SK-N-SH (cell line): ENCODE measurements around the gene PLCE1. TPM values are rescaled to one million over a fixed set of nuclear protein-coding genes. Genes with fewer than 3 reads are reported as not detected.
A peak's percentile ranks its signal among the peaks of the same experiment; 100 is the strongest.

Experiments used
- CTCF ChIA-PET: fragments of 300-600, 350-600 bp; formaldehyde crosslinking; extraction: SDS; loops from one replicate; lab custom pipeline; 2021; lab: Yijun Ruan, JAX
- POLR2A ChIA-PET: fragments of 350-600 bp; sonication (Branson Sonifier 250); formaldehyde crosslinking; extraction: SDS; loops from one replicate; lab custom pipeline; 2020; ENCODE audit warnings: antibody characterized with exemption, inconsistent platforms; lab: Yijun Ruan, JAX
- DNase-seq: peaks from one replicate; pipeline ENCODE4 v3.0.0; 2012
- H2AFZ ChIP-seq: fragments of 200-600 bp; sonication (generic); 2 replicates; pipeline ENCODE4 v1.8.1; 2016; ENCODE audit warnings: antibody characterized with exemption, mild to moderate bottlenecking, low read depth
- H3F3A ChIP-seq: fragments of 200-600 bp; sonication (generic); replicated peaks from 2 replicates; pipeline ENCODE3; 2016; ENCODE audit warnings: antibody characterized with exemption, mild to moderate bottlenecking; ENCODE audit not compliant: insufficient read depth
- H3K27ac ChIP-seq, 2 experiments: fragments of 200-500 bp in 1 of 2; fragments of 200-600 bp in 1 of 2; sonication (Bioruptor generic) in 1 of 2; sonication (generic), shearing (Covaris generic) in 1 of 2; 2 replicates each; pipeline versions ENCODE4 v1.5.1 to v1.6.1; 2014 to 2016; ENCODE audit warnings: low read depth in 2 of 2, inconsistent platforms in 1 of 2, low read length in 1 of 2, mild to moderate bottlenecking in 1 of 2, mixed read lengths in 1 of 2
- H3K27me3 ChIP-seq: fragments of 200-600 bp; sonication (generic), shearing (Covaris generic); 2 replicates; pipeline ENCODE4 v1.6.1; 2016; ENCODE audit warnings: mixed run types; ENCODE audit not compliant: insufficient read depth
- H3K36me3 ChIP-seq, 2 experiments: fragments of 200-500 bp in 1 of 2; fragments of 200-600 bp in 1 of 2; sonication (Bioruptor generic) in 1 of 2; sonication (generic) in 1 of 2; replicated peaks in 1 of 2; 2 replicates each; pipeline versions ENCODE3 to v1.5.1; 2014 to 2016; ENCODE audit warnings: low read length in 1 of 2, mild to moderate bottlenecking in 1 of 2; ENCODE audit not compliant: insufficient read depth in 2 of 2, control insufficient read depth in 1 of 2
- H3K4me1 ChIP-seq, 2 experiments: fragments of 200-500 bp in 1 of 2; fragments of 200-600 bp in 1 of 2; sonication (Bioruptor generic) in 1 of 2; sonication (generic), shearing (Covaris generic) in 1 of 2; 2 replicates each; pipeline versions ENCODE4 v1.5.1 to v1.6.1; 2014 to 2016; ENCODE audit warnings: low read depth in 1 of 2, low read length in 1 of 2, mixed run types in 1 of 2; ENCODE audit not compliant: insufficient read depth in 2 of 2, control insufficient read depth in 1 of 2
- H3K4me2 ChIP-seq: fragments of 200-600 bp; sonication (generic), shearing (Covaris generic); 2 replicates; pipeline ENCODE4 v1.6.1; 2017; ENCODE audit warnings: mixed run types
- H3K4me3 ChIP-seq, 2 experiments: fragments of 200-500 bp in 1 of 2; fragments of 200-600 bp in 1 of 2; sonication (Bioruptor generic) in 1 of 2; sonication (generic), shearing (Covaris generic) in 1 of 2; 2 replicates each; pipeline versions ENCODE4 v1.5.1 to v1.8.1; 2014 to 2016; ENCODE audit warnings: low read depth in 2 of 2, inconsistent platforms in 1 of 2, low read length in 1 of 2, mild to moderate bottlenecking in 1 of 2, mixed read lengths in 1 of 2, moderate library complexity in 1 of 2
- H3K79me2 ChIP-seq: fragments of 200-600 bp; sonication (generic); 2 replicates; pipeline ENCODE4 v1.8.1; 2017; ENCODE audit warnings: mild to moderate bottlenecking; ENCODE audit not compliant: insufficient read depth
- H3K9ac ChIP-seq: fragments of 200-600 bp; sonication (generic); 2 replicates; pipeline ENCODE4 v1.6.1; 2017; ENCODE audit warnings: mixed run types
- H3K9me2 ChIP-seq: fragments of 200-600 bp; sonication (generic); 2 replicates; pipeline ENCODE4 v1.6.1; 2017; ENCODE audit warnings: mixed run types
- H3K9me3 ChIP-seq: fragments of 200-600 bp; sonication (generic); 2 replicates; pipeline ENCODE4 v1.6.1; 2017; ENCODE audit warnings: mixed run types, mild to moderate bottlenecking, moderate library complexity
- H4K20me1 ChIP-seq: fragments of 200-600 bp; sonication (generic); 2 replicates; pipeline ENCODE4 v1.6.1; 2017; ENCODE audit warnings: mild to moderate bottlenecking, mixed run types; ENCODE audit not compliant: insufficient read depth
- FOSL2 ChIP-seq: IDR thresholded peaks from 2 replicates; pipeline ENCODE4 v1.4.0; 2012; ENCODE audit warnings: low read depth, mild to moderate bottlenecking, moderate library complexity, borderline replicate concordance
- FOXJ3 ChIP-seq: sonication (generic); formaldehyde crosslinking; IDR thresholded peaks from 2 replicates; pipeline ENCODE4 v1.5.1; 2020; ENCODE audit warnings: mild to moderate bottlenecking, missing genetic modification reagents
- FOXM1 ChIP-seq: IDR thresholded peaks from 2 replicates; pipeline ENCODE4 v1.4.0; 2012; ENCODE audit warnings: low read depth, mild to moderate bottlenecking
- JUND ChIP-seq: IDR thresholded peaks from 2 replicates; pipeline ENCODE4 v1.4.0; 2012
- MEF2A ChIP-seq: IDR thresholded peaks from 2 replicates; pipeline ENCODE4 v1.4.0; 2012; ENCODE audit warnings: low read depth, borderline replicate concordance
- MXI1 ChIP-seq: IDR thresholded peaks from 2 replicates; pipeline ENCODE4 v1.6.1; 2012; ENCODE audit warnings: mild to moderate bottlenecking, low read depth, low read length, improper control_type of control experiment
- NFIC ChIP-seq: IDR thresholded peaks from 2 replicates; pipeline ENCODE4 v1.4.0; 2012; ENCODE audit warnings: borderline replicate concordance
- NRF1 ChIP-seq: IDR thresholded peaks from 2 replicates; pipeline ENCODE4 v1.6.1; 2012; ENCODE audit warnings: low read depth, mild to moderate bottlenecking, low read length
- POLR2AphosphoS5 ChIP-seq: IDR thresholded peaks from 2 replicates; pipeline ENCODE4 v1.6.1; 2012; ENCODE audit warnings: low read depth, low read length
- RAD21 ChIP-seq: IDR thresholded peaks from 2 replicates; pipeline ENCODE4 v1.6.1; 2012; ENCODE audit warnings: mild to moderate bottlenecking, low read length
- RCOR1 ChIP-seq: fragments of 150-350 bp; IDR thresholded peaks from 2 replicates; pipeline ENCODE4 v1.6.1; 2017; ENCODE audit warnings: antibody characterized with exemption, low read length
- RXRA ChIP-seq: IDR thresholded peaks from 2 replicates; pipeline ENCODE4 v1.4.0; 2012; ENCODE audit warnings: low read depth, mild to moderate bottlenecking, borderline replicate concordance
- SMC3 ChIP-seq: IDR thresholded peaks from 2 replicates; pipeline ENCODE4 v1.6.1; 2012; ENCODE audit warnings: low read depth, low read length, improper control_type of control experiment
- TAF1 ChIP-seq: IDR thresholded peaks from 2 replicates; pipeline ENCODE4 v1.6.1; 2012; ENCODE audit warnings: low read depth, mild to moderate bottlenecking, low read length, moderate library complexity, borderline replicate concordance
- TCF12 ChIP-seq: IDR thresholded peaks from 2 replicates; pipeline ENCODE4 v1.4.0; 2012
- TEAD4 ChIP-seq: IDR thresholded peaks from 2 replicates; pipeline ENCODE4 v1.4.0; 2012; ENCODE audit warnings: mild to moderate bottlenecking, borderline replicate concordance; ENCODE audit not compliant: insufficient read depth
- YY1 ChIP-seq: IDR thresholded peaks from 2 replicates; pipeline ENCODE4 v1.4.0; 2012; ENCODE audit warnings: low read depth, mild to moderate bottlenecking
- whole genome bisulfite sequencing: methylation state at CpG from one replicate; pipeline ENCODE4 v1.1.6; 2017; ENCODE audit warnings: low lambda C conversion rate; 5-methylcytosine and 5-hydroxymethylcytosine counted together
- polyA plus RNA-seq, 3 experiments: library from polyadenylated mRNA; depleted of rRNA; stranded (reverse); fragments of >200 nt; gene quantifications; 2 replicates each; pipeline ENCODE4 v1.2.3, GENCODE V29; 2012
- TF ChIP-seq, protein P1 (sequence below): IDR thresholded peaks from 2 replicates; pipeline ENCODE4 v1.4.0; 2012; ENCODE audit warnings: low read depth
- TF ChIP-seq, protein P2 (sequence below): fragments of 150-350 bp; IDR thresholded peaks from 2 replicates; pipeline ENCODE4 v1.6.1; 2017; ENCODE audit warnings: antibody characterized with exemption, low read length, low read depth, borderline replicate concordance
- TF ChIP-seq, protein P3 (sequence below): fragments of 200-600 bp; sonication (generic); IDR thresholded peaks from 2 replicates; pipeline ENCODE4 v1.6.1; 2017; ENCODE audit warnings: antibody characterized with exemption, mild to moderate bottlenecking, moderate library complexity
- TF ChIP-seq, protein P4 (sequence below): IDR thresholded peaks from 2 replicates; pipeline ENCODE4 v1.6.1; 2012; ENCODE audit warnings: mild to moderate bottlenecking, low read depth, low read length, moderate library complexity
- TF ChIP-seq, protein P5 (sequence below): fragments of 150-350 bp; IDR thresholded peaks from 2 replicates; pipeline ENCODE4 v1.6.1; 2016; ENCODE audit warnings: mild to moderate bottlenecking, low read depth, low read length
- TF ChIP-seq, protein P6 (sequence below): IDR thresholded peaks from 2 replicates; pipeline ENCODE4 v1.4.0; 2012; ENCODE audit warnings: low read depth, borderline replicate concordance

PLCE1 gene
- polyA plus RNA-seq, 1 of the 3 experiments (the other 2 are of a cell fraction): 1.2 TPM

DNA sequence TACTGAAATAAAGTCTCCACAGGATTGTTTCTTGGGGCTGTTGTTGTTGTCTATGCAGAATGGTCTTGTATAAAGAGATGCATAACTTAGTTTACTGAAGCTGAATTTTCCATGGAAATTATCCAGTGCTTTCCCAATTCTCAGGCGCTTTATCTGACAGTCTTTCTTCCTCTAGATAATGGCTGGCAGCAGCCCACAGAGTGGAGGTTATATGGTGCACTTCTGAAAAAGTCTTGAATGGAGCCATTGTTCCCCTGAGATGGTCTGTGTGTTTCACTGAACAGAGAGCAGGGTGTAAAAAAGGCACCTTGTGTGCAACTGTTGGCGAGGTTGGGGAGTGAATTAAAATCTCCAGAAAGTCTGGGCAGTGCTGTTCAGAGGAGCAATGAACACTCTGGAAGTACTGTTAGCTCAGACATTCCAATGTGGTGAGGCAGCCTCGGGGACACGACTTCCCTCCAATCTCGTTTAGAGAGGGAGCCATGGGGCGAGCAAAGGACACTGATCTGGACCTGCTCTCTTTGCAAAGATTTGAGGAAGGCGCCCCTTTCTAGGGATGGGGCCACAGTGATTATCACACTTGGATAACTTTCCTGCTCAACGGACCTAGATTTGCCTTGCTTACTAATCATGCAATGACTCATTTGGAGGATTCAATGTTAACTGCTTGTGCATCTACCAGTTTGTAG is 2.0 kb upstream of the PLCE1 start:
- Histone ChIP-seq H2AFZ (peak overlapping the region; percentile 86; the same call in 1 of the 2 replicates), H3F3A (peaks cover 23% of the 10 kb centered on the region), H3K9ac (peak overlapping the region; percentile 24; the same call in 1 of the 2 replicates), H3K27ac (peak overlapping the region in 1 of 2 experiments; percentile 56; a peak in 3 of 4 replicates), H3K4me2 (peak overlapping the region; percentile 74), H3K4me1 (peaks cover 5 to 15% of the 10 kb centered on the region in 2 experiments; a peak in 3 of 4 replicates), H3K36me3 (no peaks in the 10 kb centered on the region), H3K9me3 (no peaks in the 10 kb centered on the region), H3K9me2 (no peaks in the 10 kb centered on the region), H4K20me1 (no peaks in the 10 kb centered on the region), H3K79me2 (no peaks in the 10 kb centered on the region), H3K27me3 (no peaks in the 10 kb centered on the region), H3K4me3 (no peak overlapping the region; a peak in 1 of 4 replicates)
- CTCF ChIA-PET: interaction anchor here (0.7 kb wide), 1 partner anchor 452 kb away, joined by 3 read pairs; no protein-coding TSS in a partner anchor
- POLR2A ChIA-PET: no interaction called here
- no peak for DNase-seq
- 20% methylated on average over 8 of the region's 8 CpGs for WGBS
- TF ChIP-seq FOXJ3 (CRISPR knock-in tag): no peak
- TF ChIP-seq, protein P1, sequence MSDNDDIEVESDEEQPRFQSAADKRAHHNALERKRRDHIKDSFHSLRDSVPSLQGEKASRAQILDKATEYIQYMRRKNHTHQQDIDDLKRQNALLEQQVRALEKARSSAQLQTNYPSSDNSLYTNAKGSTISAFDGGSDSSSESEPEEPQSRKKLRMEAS: peak; percentile 48; the same call in 1 of the 2 replicates
- TF ChIP-seq, protein P2, sequence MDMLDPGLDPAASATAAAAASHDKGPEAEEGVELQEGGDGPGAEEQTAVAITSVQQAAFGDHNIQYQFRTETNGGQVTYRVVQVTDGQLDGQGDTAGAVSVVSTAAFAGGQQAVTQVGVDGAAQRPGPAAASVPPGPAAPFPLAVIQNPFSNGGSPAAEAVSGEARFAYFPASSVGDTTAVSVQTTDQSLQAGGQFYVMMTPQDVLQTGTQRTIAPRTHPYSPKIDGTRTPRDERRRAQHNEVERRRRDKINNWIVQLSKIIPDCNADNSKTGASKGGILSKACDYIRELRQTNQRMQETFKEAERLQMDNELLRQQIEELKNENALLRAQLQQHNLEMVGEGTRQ: no peak
- no peak for TF ChIP-seq MEF2A
- no peak for TF ChIP-seq FOXM1
- TF ChIP-seq FOSL2: peak; percentile 64; the same call in 1 of the 2 replicates
- no peak for TF ChIP-seq YY1
- TF ChIP-seq TEAD4: no peak
- TF ChIP-seq NRF1: no peak
- TF ChIP-seq SMC3: no peak
- no peak for TF ChIP-seq RAD21
- peak; percentile 62; the same call in 1 of the 2 replicates for TF ChIP-seq JUND
- TF ChIP-seq RXRA: no peak; the same call in 1 of the 2 replicates
- TF ChIP-seq, protein P3, sequence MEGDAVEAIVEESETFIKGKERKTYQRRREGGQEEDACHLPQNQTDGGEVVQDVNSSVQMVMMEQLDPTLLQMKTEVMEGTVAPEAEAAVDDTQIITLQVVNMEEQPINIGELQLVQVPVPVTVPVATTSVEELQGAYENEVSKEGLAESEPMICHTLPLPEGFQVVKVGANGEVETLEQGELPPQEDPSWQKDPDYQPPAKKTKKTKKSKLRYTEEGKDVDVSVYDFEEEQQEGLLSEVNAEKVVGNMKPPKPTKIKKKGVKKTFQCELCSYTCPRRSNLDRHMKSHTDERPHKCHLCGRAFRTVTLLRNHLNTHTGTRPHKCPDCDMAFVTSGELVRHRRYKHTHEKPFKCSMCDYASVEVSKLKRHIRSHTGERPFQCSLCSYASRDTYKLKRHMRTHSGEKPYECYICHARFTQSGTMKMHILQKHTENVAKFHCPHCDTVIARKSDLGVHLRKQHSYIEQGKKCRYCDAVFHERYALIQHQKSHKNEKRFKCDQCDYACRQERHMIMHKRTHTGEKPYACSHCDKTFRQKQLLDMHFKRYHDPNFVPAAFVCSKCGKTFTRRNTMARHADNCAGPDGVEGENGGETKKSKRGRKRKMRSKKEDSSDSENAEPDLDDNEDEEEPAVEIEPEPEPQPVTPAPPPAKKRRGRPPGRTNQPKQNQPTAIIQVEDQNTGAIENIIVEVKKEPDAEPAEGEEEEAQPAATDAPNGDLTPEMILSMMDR: no peak
- no peak for TF ChIP-seq MXI1
- no peak for TF ChIP-seq TAF1
- TF ChIP-seq, protein P4, sequence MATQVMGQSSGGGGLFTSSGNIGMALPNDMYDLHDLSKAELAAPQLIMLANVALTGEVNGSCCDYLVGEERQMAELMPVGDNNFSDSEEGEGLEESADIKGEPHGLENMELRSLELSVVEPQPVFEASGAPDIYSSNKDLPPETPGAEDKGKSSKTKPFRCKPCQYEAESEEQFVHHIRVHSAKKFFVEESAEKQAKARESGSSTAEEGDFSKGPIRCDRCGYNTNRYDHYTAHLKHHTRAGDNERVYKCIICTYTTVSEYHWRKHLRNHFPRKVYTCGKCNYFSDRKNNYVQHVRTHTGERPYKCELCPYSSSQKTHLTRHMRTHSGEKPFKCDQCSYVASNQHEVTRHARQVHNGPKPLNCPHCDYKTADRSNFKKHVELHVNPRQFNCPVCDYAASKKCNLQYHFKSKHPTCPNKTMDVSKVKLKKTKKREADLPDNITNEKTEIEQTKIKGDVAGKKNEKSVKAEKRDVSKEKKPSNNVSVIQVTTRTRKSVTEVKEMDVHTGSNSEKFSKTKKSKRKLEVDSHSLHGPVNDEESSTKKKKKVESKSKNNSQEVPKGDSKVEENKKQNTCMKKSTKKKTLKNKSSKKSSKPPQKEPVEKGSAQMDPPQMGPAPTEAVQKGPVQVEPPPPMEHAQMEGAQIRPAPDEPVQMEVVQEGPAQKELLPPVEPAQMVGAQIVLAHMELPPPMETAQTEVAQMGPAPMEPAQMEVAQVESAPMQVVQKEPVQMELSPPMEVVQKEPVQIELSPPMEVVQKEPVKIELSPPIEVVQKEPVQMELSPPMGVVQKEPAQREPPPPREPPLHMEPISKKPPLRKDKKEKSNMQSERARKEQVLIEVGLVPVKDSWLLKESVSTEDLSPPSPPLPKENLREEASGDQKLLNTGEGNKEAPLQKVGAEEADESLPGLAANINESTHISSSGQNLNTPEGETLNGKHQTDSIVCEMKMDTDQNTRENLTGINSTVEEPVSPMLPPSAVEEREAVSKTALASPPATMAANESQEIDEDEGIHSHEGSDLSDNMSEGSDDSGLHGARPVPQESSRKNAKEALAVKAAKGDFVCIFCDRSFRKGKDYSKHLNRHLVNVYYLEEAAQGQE: no peak
- 0 out of 2 replicates have a peak, but pooled peaks have one; percentile 10 for TF ChIP-seq NFIC
- TF ChIP-seq, protein P5, sequence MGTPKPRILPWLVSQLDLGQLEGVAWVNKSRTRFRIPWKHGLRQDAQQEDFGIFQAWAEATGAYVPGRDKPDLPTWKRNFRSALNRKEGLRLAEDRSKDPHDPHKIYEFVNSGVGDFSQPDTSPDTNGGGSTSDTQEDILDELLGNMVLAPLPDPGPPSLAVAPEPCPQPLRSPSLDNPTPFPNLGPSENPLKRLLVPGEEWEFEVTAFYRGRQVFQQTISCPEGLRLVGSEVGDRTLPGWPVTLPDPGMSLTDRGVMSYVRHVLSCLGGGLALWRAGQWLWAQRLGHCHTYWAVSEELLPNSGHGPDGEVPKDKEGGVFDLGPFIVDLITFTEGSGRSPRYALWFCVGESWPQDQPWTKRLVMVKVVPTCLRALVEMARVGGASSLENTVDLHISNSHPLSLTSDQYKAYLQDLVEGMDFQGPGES: no peak
- no peak for TF ChIP-seq RCOR1
- TF ChIP-seq POLR2AphosphoS5: no peak
- TF ChIP-seq, protein P6, sequence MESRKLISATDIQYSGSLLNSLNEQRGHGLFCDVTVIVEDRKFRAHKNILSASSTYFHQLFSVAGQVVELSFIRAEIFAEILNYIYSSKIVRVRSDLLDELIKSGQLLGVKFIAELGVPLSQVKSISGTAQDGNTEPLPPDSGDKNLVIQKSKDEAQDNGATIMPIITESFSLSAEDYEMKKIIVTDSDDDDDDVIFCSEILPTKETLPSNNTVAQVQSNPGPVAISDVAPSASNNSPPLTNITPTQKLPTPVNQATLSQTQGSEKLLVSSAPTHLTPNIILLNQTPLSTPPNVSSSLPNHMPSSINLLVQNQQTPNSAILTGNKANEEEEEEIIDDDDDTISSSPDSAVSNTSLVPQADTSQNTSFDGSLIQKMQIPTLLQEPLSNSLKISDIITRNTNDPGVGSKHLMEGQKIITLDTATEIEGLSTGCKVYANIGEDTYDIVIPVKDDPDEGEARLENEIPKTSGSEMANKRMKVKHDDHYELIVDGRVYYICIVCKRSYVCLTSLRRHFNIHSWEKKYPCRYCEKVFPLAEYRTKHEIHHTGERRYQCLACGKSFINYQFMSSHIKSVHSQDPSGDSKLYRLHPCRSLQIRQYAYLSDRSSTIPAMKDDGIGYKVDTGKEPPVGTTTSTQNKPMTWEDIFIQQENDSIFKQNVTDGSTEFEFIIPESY: no peak
- TF ChIP-seq TCF12: peak; percentile 28; the same call in 1 of the 2 replicates
